HepG2 (cell line): ENCODE results near the gene MARS1. TPM values are rescaled to one million over a fixed set of nuclear protein-coding genes. Genes with fewer than 3 reads are reported as not detected.

Source experiments
- ATM ChIP-seq: fragments of 450-650 bp; IDR thresholded peaks from 2 replicates; pipeline ENCODE4 v1.7.1; 2017; ENCODE audit warnings: mild to moderate bottlenecking, borderline replicate concordance
- ATRX ChIP-seq: sonication (generic); formaldehyde crosslinking; IDR thresholded peaks from 2 replicates; pipeline ENCODE4 v1.4.0; 2020; ENCODE audit warnings: missing genetic modification reagents, borderline replicate concordance
- FIP1L1 ChIP-seq: fragments of 200-400 bp; formaldehyde crosslinking; IDR thresholded peaks from 2 replicates; pipeline ENCODE4 v1.6.1; 2018; ENCODE audit warnings: low read depth, mild to moderate bottlenecking, low read length, moderate library complexity, borderline replicate concordance; ENCODE audit not compliant: insufficient read depth
- HDAC1 ChIP-seq: sonication (generic); formaldehyde crosslinking; IDR thresholded peaks from 2 replicates; pipeline ENCODE4 v1.5.1; 2020; ENCODE audit warnings: mild to moderate bottlenecking, missing genetic modification reagents
- IRF2 ChIP-seq: IDR thresholded peaks from 2 replicates; pipeline ENCODE4 v1.6.1; 2018; ENCODE audit warnings: missing genetic modification reagents, missing compliant biosample characterization
- ISX ChIP-seq: sonication (generic); formaldehyde crosslinking; conservative IDR thresholded peaks from 2 replicates; pipeline ENCODE4 v1.5.0; 2020; ENCODE audit warnings: missing genetic modification reagents
- KAT7 ChIP-seq: IDR thresholded peaks from 2 replicates; pipeline ENCODE4 v1.6.1; 2018; ENCODE audit warnings: borderline replicate concordance, missing compliant biosample characterization
- KDM5B ChIP-seq: sonication (generic); formaldehyde crosslinking; IDR thresholded peaks from 2 replicates; pipeline ENCODE4 v1.4.0; 2020; ENCODE audit warnings: missing genetic modification reagents, mild to moderate bottlenecking, borderline replicate concordance
- PAF1 ChIP-seq: IDR thresholded peaks from 2 replicates; pipeline ENCODE4 v1.6.1; 2016; ENCODE audit warnings: missing genetic modification reagents, missing compliant biosample characterization
- REPIN1 ChIP-seq: sonication (generic); formaldehyde crosslinking; IDR thresholded peaks from 2 replicates; pipeline ENCODE4 v1.8.0; 2022; ENCODE audit warnings: missing genetic modification reagents, low read depth, mild to moderate bottlenecking, borderline replicate concordance
- RXRB ChIP-seq: IDR thresholded peaks from 2 replicates; pipeline ENCODE4 v1.6.1; 2016; ENCODE audit warnings: borderline replicate concordance, missing genetic modification reagents, missing compliant biosample characterization
- SMC3 ChIP-seq: IDR thresholded peaks from 2 replicates; pipeline ENCODE4 v1.6.1; 2011; ENCODE audit warnings: low read length, improper control_type of control experiment
- ZNF251 ChIP-seq: sonication (generic); formaldehyde crosslinking; IDR thresholded peaks from 2 replicates; pipeline ENCODE4 v1.9.0; 2021; ENCODE audit warnings: mild to moderate bottlenecking, missing genetic modification reagents
- ZNF766 ChIP-seq: sonication (generic); formaldehyde crosslinking; IDR thresholded peaks from 2 replicates; pipeline ENCODE4 v1.5.0; 2020; ENCODE audit warnings: missing genetic modification reagents, borderline replicate concordance
- ZNF776 ChIP-seq: sonication (generic); formaldehyde crosslinking; IDR thresholded peaks from 2 replicates; pipeline ENCODE4 v1.4.0; 2020; ENCODE audit warnings: mild to moderate bottlenecking, missing genetic modification reagents
- ZNF878 ChIP-seq: sonication (generic); formaldehyde crosslinking; IDR thresholded peaks from 2 replicates; pipeline ENCODE4 v1.8.1; 2023; ENCODE audit warnings: mild to moderate bottlenecking, missing genetic modification reagents, moderate library complexity
- polyA plus RNA-seq, 8 experiments: library from polyadenylated mRNA; depleted of rRNA in 3 of 8; stranded (reverse) in 7 of 8; unstranded in 1 of 8; fragments of >200 nt; fragmentation: Illumina TruSeq in 4 of 8; extraction: Trizol in 4 of 8; gene quantifications; 2 replicates each; pipeline versions ENCODE4 v1.2.1 to v1.2.3, GENCODE V29; 2011 to 2016; ENCODE audit warnings: low read depth in 4 of 8, missing spikeins in 1 of 8, mixed read lengths in 1 of 8; ENCODE audit not compliant: insufficient read depth in 1 of 8
- total RNA-seq, 5 experiments: library from RNA; depleted of rRNA; stranded (reverse); fragments of >200 nt; fragmentation: Illumina TruSeq; extraction: Trizol; gene quantifications; 2 replicates each; pipeline ENCODE4 v1.2.3, GENCODE V29; 2016; ENCODE audit warnings: low read depth in 1 of 5
- TF ChIP-seq, protein P1 (sequence below): IDR thresholded peaks from 2 replicates; pipeline ENCODE4 v1.6.1; 2016; ENCODE audit warnings: mild to moderate bottlenecking, missing biosample characterization, missing genetic modification reagents
- TF ChIP-seq, protein P2 (sequence below): sonication (generic); formaldehyde crosslinking; IDR thresholded peaks from 2 replicates; pipeline ENCODE4 v1.8.1; 2023; ENCODE audit warnings: mild to moderate bottlenecking, missing genetic modification reagents
- TF ChIP-seq, protein P3 (sequence below): sonication (generic); formaldehyde crosslinking; IDR thresholded peaks from 2 replicates; pipeline ENCODE4 v1.5.0; 2020; ENCODE audit warnings: missing genetic modification reagents
- TF ChIP-seq, protein P4 (sequence below): sonication (generic); formaldehyde crosslinking; IDR thresholded peaks from 2 replicates; pipeline ENCODE4 v1.9.0; 2021; ENCODE audit warnings: missing genetic modification reagents, borderline replicate concordance
- TF ChIP-seq, protein P5 (sequence below): sonication (generic); formaldehyde crosslinking; IDR thresholded peaks from 2 replicates; pipeline ENCODE4 v1.8.1; 2023; ENCODE audit warnings: mild to moderate bottlenecking, missing genetic modification reagents, borderline replicate concordance

The MARS1 gene
- total and polyA plus RNA-seq, 2 of the 13 experiments (the other 11 are each of a cell fraction or from before 2014, with no cell fraction given): 115 to 181 TPM

DNA sequence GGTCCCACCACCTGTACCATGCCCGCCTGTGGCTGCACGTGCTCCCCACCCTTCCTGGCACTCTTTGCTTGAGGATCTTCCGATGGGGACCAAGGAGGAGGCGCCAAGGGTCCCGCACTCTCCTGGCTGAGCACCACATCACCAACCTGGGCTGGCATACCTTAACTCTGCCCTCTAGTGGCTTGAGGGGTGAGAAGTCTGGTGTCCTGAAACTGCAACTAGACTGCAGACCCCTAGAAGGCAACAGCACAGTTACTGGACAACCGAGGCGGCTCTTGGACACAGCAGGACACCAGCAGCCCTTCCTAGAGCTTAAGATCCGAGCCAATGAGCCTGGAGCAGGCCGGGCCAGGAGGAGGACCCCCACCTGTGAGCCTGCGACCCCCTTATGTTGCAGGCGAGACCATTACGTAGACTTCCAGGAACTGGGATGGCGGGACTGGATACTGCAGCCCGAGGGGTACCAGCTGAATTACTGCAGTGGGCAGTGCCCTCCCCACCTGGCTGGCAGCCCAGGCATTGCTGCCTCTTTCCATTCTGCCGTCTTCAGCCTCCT lies 31.6 kb upstream of the MARS1 start (continued):
- peak; percentile 31; the same call in 1 of the 2 replicates for TF ChIP-seq RXRB (CRISPR knock-in tag)
- TF ChIP-seq ATM: no peak
- TF ChIP-seq IRF2 (CRISPR knock-in tag): 0 out of 2 replicates have a peak, but pooled peaks have one; percentile 23
- no peak for TF ChIP-seq ZNF878
- TF ChIP-seq SMC3: peak; percentile 49
- TF ChIP-seq, protein P1, sequence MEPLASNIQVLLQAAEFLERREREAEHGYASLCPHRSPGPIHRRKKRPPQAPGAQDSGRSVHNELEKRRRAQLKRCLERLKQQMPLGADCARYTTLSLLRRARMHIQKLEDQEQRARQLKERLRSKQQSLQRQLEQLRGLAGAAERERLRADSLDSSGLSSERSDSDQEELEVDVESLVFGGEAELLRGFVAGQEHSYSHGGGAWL (CRISPR knock-in tag): no peak
- peak; percentile 85; the same call in 1 of the 2 replicates for TF ChIP-seq KAT7 (CRISPR knock-in tag)
- no peak for TF ChIP-seq FIP1L1
- TF ChIP-seq ATRX (CRISPR knock-in tag): no peak
- peak; percentile 11; the same call in 1 of the 2 replicates for TF ChIP-seq HDAC1 (CRISPR knock-in tag)
- 0 out of 2 replicates have a peak, but pooled peaks have one; percentile 57 for TF ChIP-seq ZNF776
- TF ChIP-seq ISX: no peak
- TF ChIP-seq KDM5B: no peak
- TF ChIP-seq, protein P2, sequence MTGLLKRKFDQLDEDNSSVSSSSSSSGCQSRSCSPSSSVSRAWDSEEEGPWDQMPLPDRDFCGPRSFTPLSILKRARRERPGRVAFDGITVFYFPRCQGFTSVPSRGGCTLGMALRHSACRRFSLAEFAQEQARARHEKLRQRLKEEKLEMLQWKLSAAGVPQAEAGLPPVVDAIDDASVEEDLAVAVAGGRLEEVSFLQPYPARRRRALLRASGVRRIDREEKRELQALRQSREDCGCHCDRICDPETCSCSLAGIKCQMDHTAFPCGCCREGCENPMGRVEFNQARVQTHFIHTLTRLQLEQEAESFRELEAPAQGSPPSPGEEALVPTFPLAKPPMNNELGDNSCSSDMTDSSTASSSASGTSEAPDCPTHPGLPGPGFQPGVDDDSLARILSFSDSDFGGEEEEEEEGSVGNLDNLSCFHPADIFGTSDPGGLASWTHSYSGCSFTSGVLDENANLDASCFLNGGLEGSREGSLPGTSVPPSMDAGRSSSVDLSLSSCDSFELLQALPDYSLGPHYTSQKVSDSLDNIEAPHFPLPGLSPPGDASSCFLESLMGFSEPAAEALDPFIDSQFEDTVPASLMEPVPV (CRISPR knock-in tag): no peak
- TF ChIP-seq, protein P3, sequence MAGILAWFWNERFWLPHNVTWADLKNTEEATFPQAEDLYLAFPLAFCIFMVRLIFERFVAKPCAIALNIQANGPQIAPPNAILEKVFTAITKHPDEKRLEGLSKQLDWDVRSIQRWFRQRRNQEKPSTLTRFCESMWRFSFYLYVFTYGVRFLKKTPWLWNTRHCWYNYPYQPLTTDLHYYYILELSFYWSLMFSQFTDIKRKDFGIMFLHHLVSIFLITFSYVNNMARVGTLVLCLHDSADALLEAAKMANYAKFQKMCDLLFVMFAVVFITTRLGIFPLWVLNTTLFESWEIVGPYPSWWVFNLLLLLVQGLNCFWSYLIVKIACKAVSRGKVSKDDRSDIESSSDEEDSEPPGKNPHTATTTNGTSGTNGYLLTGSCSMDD: no peak
- TF ChIP-seq REPIN1 (CRISPR knock-in tag): 0 out of 2 replicates have a peak, but pooled peaks have one; percentile 35
- TF ChIP-seq, protein P4, sequence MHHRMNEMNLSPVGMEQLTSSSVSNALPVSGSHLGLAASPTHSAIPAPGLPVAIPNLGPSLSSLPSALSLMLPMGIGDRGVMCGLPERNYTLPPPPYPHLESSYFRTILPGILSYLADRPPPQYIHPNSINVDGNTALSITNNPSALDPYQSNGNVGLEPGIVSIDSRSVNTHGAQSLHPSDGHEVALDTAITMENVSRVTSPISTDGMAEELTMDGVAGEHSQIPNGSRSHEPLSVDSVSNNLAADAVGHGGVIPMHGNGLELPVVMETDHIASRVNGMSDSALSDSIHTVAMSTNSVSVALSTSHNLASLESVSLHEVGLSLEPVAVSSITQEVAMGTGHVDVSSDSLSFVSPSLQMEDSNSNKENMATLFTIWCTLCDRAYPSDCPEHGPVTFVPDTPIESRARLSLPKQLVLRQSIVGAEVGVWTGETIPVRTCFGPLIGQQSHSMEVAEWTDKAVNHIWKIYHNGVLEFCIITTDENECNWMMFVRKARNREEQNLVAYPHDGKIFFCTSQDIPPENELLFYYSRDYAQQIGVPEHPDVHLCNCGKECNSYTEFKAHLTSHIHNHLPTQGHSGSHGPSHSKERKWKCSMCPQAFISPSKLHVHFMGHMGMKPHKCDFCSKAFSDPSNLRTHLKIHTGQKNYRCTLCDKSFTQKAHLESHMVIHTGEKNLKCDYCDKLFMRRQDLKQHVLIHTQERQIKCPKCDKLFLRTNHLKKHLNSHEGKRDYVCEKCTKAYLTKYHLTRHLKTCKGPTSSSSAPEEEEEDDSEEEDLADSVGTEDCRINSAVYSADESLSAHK (CRISPR knock-in tag): no peak
- TF ChIP-seq ZNF766 (CRISPR knock-in tag): no peak
- TF ChIP-seq, protein P5, sequence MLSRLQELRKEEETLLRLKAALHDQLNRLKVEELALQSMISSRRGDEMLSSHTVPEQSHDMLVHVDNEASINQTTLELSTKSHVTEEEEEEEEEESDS (CRISPR knock-in tag): no peak; the same call in 1 of the 2 replicates
- TF ChIP-seq ZNF251 (CRISPR knock-in tag): no peak
- no peak for TF ChIP-seq PAF1 (CRISPR knock-in tag)
